Measurements from ENCODE around the gene VWA7. TPM values are rescaled to one million over a fixed set of nuclear protein-coding genes. Genes with fewer than 3 reads are reported as not detected.

VWA7 gene
- polyA plus RNA-seq, 1 experiment, result 0.10 TPM

GRCh38 chr6:31723980-31724691, 53.0 kb downstream of the VWA7 start:
- H3K9me3 ChIP-seq (ENCODE audit: control insufficient read depth, insufficient read depth, low read length), result no peaks in the 10 kb centered on the region; the same call in 1 of the 2 replicates
- no peak overlapping the region for H3K27ac ChIP-seq (ENCODE audit: low read depth, low read length)
- TF ChIP-seq, protein P1, sequence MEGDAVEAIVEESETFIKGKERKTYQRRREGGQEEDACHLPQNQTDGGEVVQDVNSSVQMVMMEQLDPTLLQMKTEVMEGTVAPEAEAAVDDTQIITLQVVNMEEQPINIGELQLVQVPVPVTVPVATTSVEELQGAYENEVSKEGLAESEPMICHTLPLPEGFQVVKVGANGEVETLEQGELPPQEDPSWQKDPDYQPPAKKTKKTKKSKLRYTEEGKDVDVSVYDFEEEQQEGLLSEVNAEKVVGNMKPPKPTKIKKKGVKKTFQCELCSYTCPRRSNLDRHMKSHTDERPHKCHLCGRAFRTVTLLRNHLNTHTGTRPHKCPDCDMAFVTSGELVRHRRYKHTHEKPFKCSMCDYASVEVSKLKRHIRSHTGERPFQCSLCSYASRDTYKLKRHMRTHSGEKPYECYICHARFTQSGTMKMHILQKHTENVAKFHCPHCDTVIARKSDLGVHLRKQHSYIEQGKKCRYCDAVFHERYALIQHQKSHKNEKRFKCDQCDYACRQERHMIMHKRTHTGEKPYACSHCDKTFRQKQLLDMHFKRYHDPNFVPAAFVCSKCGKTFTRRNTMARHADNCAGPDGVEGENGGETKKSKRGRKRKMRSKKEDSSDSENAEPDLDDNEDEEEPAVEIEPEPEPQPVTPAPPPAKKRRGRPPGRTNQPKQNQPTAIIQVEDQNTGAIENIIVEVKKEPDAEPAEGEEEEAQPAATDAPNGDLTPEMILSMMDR (IDR thresholded peaks at IDR 0.05; ENCODE audit: low read depth, low read length), result no peak
- CTCF ChIA-PET, result interaction anchor here (1.0 to 1.5 kb wide), 2 partner anchors 46 to 72 kb away, joined by 3 to 4 read pairs; no protein-coding TSS in a partner anchor
- H3K27me3 ChIP-seq (ENCODE audit: control insufficient read depth, insufficient read depth, low read length), result peaks cover 7% of the 10 kb centered on the region
- no peak overlapping the region for H3K4me3 ChIP-seq (ENCODE audit: low read depth, low read length)
- DNase-seq (ENCODE audit: low read depth, low spot score), result no peak
- POLR2A ChIA-PET, result interaction anchor here (0.7 to 2.1 kb wide), 4 partner anchors 10 to 140 kb away, joined by 3 to 5 read pairs (median 4); partner anchors contain the start of genes ABHD16A and HSPA1B

GRCh38 chr6:31723245-31723979, 53.7 kb downstream of the VWA7 start, which contains the start of gene MPIG6B:
MPIG6B (plus strand) TSS chr6:31723373; CDS start chr6:31723384, 11 bp downstream.
- ChIA-PET POLR2A (interaction anchor here (0.9 to 2.1 kb wide), 2 partner anchors 9 to 104 kb away, joined by 3 to 4 read pairs; partner anchors contain the start of gene HSPA1B), CTCF (interaction anchor here (1.0 to 1.5 kb wide), 2 partner anchors 46 to 73 kb away, joined by 3 to 4 read pairs; no protein-coding TSS in a partner anchor)
- DNase-seq (ENCODE audit: low read depth, low spot score), result no peak
- TF ChIP-seq, protein P1 (IDR thresholded peaks at IDR 0.05; ENCODE audit: low read depth, low read length), result no peak
- H3K9me3 ChIP-seq (ENCODE audit: control insufficient read depth, insufficient read depth, low read length), result no peaks in the 10 kb centered on the region; the same call in 1 of the 2 replicates
- no peak within 1 kb of the TSS for H3K4me3 ChIP-seq (ENCODE audit: low read depth, low read length)
- peaks cover 10% of the 10 kb centered on the region for H3K27me3 ChIP-seq (ENCODE audit: control insufficient read depth, insufficient read depth, low read length)
- H3K27ac ChIP-seq (ENCODE audit: low read depth, low read length), result no peak within 1 kb of the TSS

DNA sequence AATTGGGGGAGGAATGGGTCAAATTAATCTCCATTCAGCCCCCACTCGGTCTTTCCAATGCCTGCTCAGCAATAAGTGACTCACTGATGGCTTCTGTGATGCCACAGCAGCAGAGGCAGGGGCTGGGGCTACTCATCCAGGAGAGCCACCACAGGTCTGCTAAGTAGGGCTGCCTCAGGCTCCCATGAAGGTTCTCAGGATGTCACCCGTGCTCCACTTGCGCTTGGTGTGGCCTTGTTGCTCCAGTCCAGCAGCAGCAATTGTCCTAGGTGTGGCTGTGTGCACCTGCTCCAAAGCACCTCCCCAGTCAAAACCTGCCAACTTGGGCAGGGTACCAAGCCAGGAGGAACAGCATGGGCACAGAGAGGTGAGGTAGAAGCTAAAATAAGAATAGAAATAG, 55.0 kb downstream of the VWA7 start:
- Histone ChIP-seq H3K9me3 (ENCODE audit: control insufficient read depth, insufficient read depth, low read length) (no peaks in the 10 kb centered on the region; the same call in 1 of the 2 replicates), H3K4me3 (ENCODE audit: low read depth, low read length) (no peak overlapping the region), H3K27me3 (ENCODE audit: control insufficient read depth, insufficient read depth, low read length) (peaks cover 13% of the 10 kb centered on the region), H3K27ac (ENCODE audit: low read depth, low read length) (no peak overlapping the region)
- CTCF ChIA-PET, result no interaction called here
- TF ChIP-seq, protein P1 (IDR thresholded peaks at IDR 0.05; ENCODE audit: low read depth, low read length), result no peak
- no peak for DNase-seq (ENCODE audit: low read depth, low spot score)
- POLR2A ChIA-PET, result no interaction called here

- no peak for DNase-seq (ENCODE audit: low read depth, low spot score)
- Histone ChIP-seq H3K4me3 (ENCODE audit: low read depth, low read length) (no peak within 1 kb of the TSS), H3K9me3 (ENCODE audit: control insufficient read depth, insufficient read depth, low read length) (no peaks in the 10 kb centered on the region; the same call in 1 of the 2 replicates), H3K27ac (ENCODE audit: low read depth, low read length) (no peak within 1 kb of the TSS), H3K27me3 (ENCODE audit: control insufficient read depth, insufficient read depth, low read length) (peaks cover 13% of the 10 kb centered on the region)
- CTCF ChIA-PET, result no interaction called here
- POLR2A ChIA-PET, result interaction anchor here (0.5 kb wide), 1 partner anchor 12 kb away, joined by 3 read pairs; no protein-coding TSS in a partner anchor
- TF ChIP-seq, protein P1 (IDR thresholded peaks at IDR 0.05; ENCODE audit: low read depth, low read length), result no peak
Observed at GRCh38 chr6:31721351-31722020, 55.6 kb downstream of the VWA7 start, which contains the start of gene LY6G6C. LY6G6C (minus strand) TSS chr6:31721746; CDS start chr6:31721679, 67 bp downstream.
